Body of pancreas (tissue), 4 donors: ENCODE data around the gene MAP3K20. TPM values are rescaled to one million over a fixed set of nuclear protein-coding genes. Genes with fewer than 3 reads are reported as not detected.

Source experiments
- ATAC-seq: fragments of 150-250 bp; one replicate; pipeline ENCODE4 v1.9.1; 2016
- DNase-seq, 4 donors: peaks; one replicate each; pipeline ENCODE4 v3.0.0-alpha.2; 2019
- H3K27ac ChIP-seq, 4 donors: fragments of 200-600 bp; sonication (generic); 1 replicate in 3 of 4; 2 replicates in 1 of 4; pipeline versions ENCODE4 v1.5.1 to v1.6.1; 2016 to 2019; ENCODE audit warnings: mild to moderate bottlenecking in 1 of 4, mixed read lengths in 1 of 4, moderate library complexity in 1 of 4
- H3K27me3 ChIP-seq, 2 donors: fragments of 200-600 bp; sonication (generic); one replicate each; pipeline ENCODE4 v1.6.0; 2016; ENCODE audit warnings: mild to moderate bottlenecking in 1 of 2
- H3K36me3 ChIP-seq, 2 donors: fragments of 200-600 bp; sonication (generic); replicated peaks in 1 of 2; 2 replicates each; pipeline ENCODE4 v1.5.1; 2016; ENCODE audit warnings: low read depth in 2 of 2; ENCODE audit not compliant: insufficient read depth in 1 of 2
- H3K4me1 ChIP-seq: fragments of 200-600 bp; sonication (generic); one replicate; pipeline ENCODE4 v1.6.0; 2016
- H3K4me3 ChIP-seq, 2 donors: fragments of 200-600 bp; sonication (generic); 1 replicate in 1 of 2; 2 replicates in 1 of 2; pipeline ENCODE4 v1.5.1; 2016 to 2019
- H3K9me3 ChIP-seq, 3 donors: fragments of 200-600 bp; sonication (generic); 1 replicate in 2 of 3; 2 replicates in 1 of 3; pipeline ENCODE4 v1.5.1; 2016
- CTCF ChIP-seq, 7 experiments: fragments of 450-650 bp in 4 of 7; fragments of 200-600 bp in 3 of 7; sonication (generic) in 3 of 7; IDR thresholded peaks; one replicate each; pipeline ENCODE4 v1.5.1; 2016 to 2019; ENCODE audit warnings: antibody characterized with exemption in 7 of 7
- POLR2A ChIP-seq, 3 donors: fragments of 450-650 bp; IDR thresholded peaks; one replicate each; pipeline ENCODE4 v1.6.1; 2016; ENCODE audit warnings: antibody characterized with exemption in 3 of 3, mild to moderate bottlenecking in 2 of 3
- WGBS, 2 donors: methylation state at CpG; one replicate each; pipeline ENCODE4 v1.1.5; 2017; 5-methylcytosine and 5-hydroxymethylcytosine counted together
- intact Hi-C: fragments of 100-400 bp; cut with DNase I; formaldehyde crosslinking; loops from one replicate; pipeline ENCODE4 v1.15.1; 2023
- total RNA-seq, 2 donors: library from RNA; depleted of rRNA; stranded (reverse); fragments of >200 nt; gene quantifications; one replicate each; pipeline ENCODE4 v1.1.0, GENCODE V29; 2016

Gene MAP3K20
- total RNA-seq, 2 donors from 2014 or later = 11.5 to 18.7 TPM

- Histone ChIP-seq H3K9me3 (no peaks in the 10 kb centered on the region), H3K4me3 (no peak overlapping the region), H3K27me3 (no peaks in the 10 kb centered on the region), H3K27ac (no peak overlapping the region), H3K4me1 (peaks cover 14% of the 10 kb centered on the region), H3K36me3 (no peaks in the 10 kb centered on the region)
- no peak for TF ChIP-seq CTCF (IDR thresholded peaks at IDR 0.05)
- TF ChIP-seq POLR2A (IDR thresholded peaks at IDR 0.05) = no peak
- ATAC-seq (no peak), DNase-seq (no peak)
- 65 to 80% methylated on average over 3 of the region's 3 CpGs for WGBS, 2 donors
- intact Hi-C loops = no loop called here
Measured at GRCh38 chr2:173191601-173192000, 116.0 kb downstream of the MAP3K20 start.

GRCh38 chr2:173192071-173192470, 116.4 kb downstream of the MAP3K20 start:
- no peak overlapping the region for H3K27ac ChIP-seq
- no peak overlapping the region for H3K4me3 ChIP-seq
- H3K4me1 ChIP-seq = peaks cover 14% of the 10 kb centered on the region
- 58 to 63% methylated on average over 4 of the region's 4 CpGs for WGBS, 2 donors
- TF ChIP-seq CTCF (IDR thresholded peaks at IDR 0.05) = no peak
- no peak for TF ChIP-seq POLR2A (IDR thresholded peaks at IDR 0.05)
- no peak for DNase-seq
- H3K27me3 ChIP-seq = no peaks in the 10 kb centered on the region
- no peak for ATAC-seq
- H3K9me3 ChIP-seq = no peaks in the 10 kb centered on the region
- intact Hi-C loops = no loop called here
- H3K36me3 ChIP-seq = no peaks in the 10 kb centered on the region

- Histone ChIP-seq H3K9me3 (no peaks in the 10 kb centered on the region), H3K27ac (no peak overlapping the region), H3K4me3 (no peak overlapping the region), H3K4me1 (no peaks in the 10 kb centered on the region), H3K36me3 (peaks cover 0 to 2% of the 10 kb centered on the region in 2 donors), H3K27me3 (no peaks in the 10 kb centered on the region)
- intact Hi-C loops = no loop called here
- no peak for TF ChIP-seq POLR2A (IDR thresholded peaks at IDR 0.05)
- 75 to 81% methylated on average over 1 of the region's 1 CpG for WGBS, 2 donors
- ATAC-seq (no peak), DNase-seq (no peak)
Measured at GRCh38 chr2:173193925-173194324, 118.3 kb downstream of the MAP3K20 start.

- intact Hi-C loops = no loop called here
- 84 to 91% methylated on average over 3 of the region's 3 CpGs for WGBS, 2 donors
- Histone ChIP-seq H3K4me1 (no peaks in the 10 kb centered on the region), H3K4me3 (no peak overlapping the region), H3K27me3 (no peaks in the 10 kb centered on the region), H3K27ac (no peak overlapping the region), H3K36me3 (peaks cover 0 to 2% of the 10 kb centered on the region in 2 donors), H3K9me3 (no peaks in the 10 kb centered on the region)
- no peak for TF ChIP-seq POLR2A (IDR thresholded peaks at IDR 0.05)
- no peak for TF ChIP-seq CTCF (IDR thresholded peaks at IDR 0.05)
- no peak for DNase-seq
- no peak for ATAC-seq
Measured at GRCh38 chr2:173195100-173195499, 119.5 kb downstream of the MAP3K20 start.

GRCh38 chr2:173196080-173196479, 120.4 kb downstream of the MAP3K20 start:
- H3K4me1 ChIP-seq = no peaks in the 10 kb centered on the region

More at GRCh38 chr2:173196080-173196479, 120.4 kb downstream of the MAP3K20 start:
- no peak for TF ChIP-seq POLR2A (IDR thresholded peaks at IDR 0.05)
- no peak for TF ChIP-seq CTCF (IDR thresholded peaks at IDR 0.05)
- Histone ChIP-seq H3K27ac (no peak overlapping the region), H3K36me3 (peaks cover 0 to 2% of the 10 kb centered on the region in 2 donors), H3K9me3 (no peaks in the 10 kb centered on the region), H3K27me3 (no peaks in the 10 kb centered on the region), H3K4me3 (no peak overlapping the region)
- intact Hi-C loops = no loop called here
- no peak for ATAC-seq
- WGBS, 2 donors = 93 to 95% methylated on average over 6 of the region's 6 CpGs
- no peak for DNase-seq
